AG08395 (cell line): ENCODE results near the gene LYSMD3.

ENCODE experiments used
- DNase-seq: peaks from one replicate; pipeline ENCODE4 v3.0.0; 2012; ENCODE audit warnings: mixed read lengths, low spot score

LYSMD3 gene

DNA sequence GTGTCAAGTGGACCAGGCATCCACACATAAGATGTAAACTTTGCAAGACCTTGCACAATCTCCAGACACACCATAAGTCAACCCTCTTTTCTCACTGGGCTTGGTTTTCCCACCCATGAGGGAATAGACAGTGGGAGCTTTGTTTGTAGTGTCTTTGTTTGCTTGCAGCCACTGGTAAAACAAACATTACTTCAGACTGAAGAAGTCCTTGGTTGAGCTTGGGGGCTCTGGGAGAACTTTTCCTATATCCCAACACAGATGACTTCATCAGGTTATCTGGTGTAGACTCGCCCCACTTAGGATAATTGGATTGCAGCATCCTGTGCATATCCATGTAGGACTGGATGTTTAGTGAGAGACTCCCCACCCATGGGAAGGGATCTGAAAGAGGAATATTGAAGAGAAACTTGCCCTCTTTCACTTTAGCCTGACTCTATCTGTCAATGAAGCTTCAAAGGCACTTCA, 17.7 kb upstream of the LYSMD3 start:
- DNase-seq: no peak

DNA sequence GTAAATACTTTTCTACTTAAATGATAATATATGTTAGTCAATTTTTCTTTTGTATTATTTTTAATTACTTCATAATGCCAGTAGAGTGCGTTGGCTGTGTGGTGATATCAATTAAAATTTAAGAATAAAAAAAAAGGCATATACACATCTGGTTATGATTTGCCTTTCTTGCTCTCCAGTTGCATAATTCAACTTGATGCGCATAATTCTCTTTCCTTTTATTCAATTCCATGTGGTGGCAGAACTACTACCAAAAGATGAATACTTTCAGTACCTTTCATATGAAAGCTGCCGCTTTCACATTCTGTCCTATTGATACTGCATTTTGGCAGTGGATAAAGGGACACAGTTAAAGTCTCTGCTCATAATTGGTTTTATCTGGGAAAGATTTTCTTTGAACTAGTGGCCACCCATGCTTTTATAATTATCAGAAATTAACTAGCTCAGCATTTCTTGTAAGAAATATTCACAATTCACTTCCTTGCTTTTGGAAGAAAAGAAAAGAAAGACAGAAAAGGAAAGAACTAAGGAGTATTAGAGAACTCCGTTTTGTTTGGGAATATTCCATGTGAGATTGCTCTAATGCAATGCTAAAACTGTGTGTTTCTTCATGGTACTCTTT, 16.9 kb upstream of the LYSMD3 start:
- no peak for DNase-seq

DNA sequence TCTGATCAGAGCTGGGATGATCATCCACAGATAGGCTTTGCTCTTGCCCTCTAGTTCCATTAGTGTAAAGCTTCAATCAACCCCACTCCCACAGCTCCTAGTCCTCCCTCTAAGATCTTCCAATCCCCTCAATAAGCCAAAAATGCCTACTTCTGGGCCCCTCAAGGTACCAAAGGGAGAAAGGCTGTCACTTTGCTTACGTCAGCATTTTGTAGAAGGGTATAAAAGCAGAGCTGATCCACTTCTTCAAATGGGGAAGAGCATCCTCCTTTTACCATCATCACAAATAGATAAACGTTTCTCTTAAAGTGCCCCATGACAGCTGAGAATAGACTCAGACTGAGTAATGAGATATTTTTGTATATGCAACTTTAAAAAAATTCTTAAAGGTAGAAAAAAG, 16.1 kb upstream of the LYSMD3 start:
- no peak for DNase-seq

DNA sequence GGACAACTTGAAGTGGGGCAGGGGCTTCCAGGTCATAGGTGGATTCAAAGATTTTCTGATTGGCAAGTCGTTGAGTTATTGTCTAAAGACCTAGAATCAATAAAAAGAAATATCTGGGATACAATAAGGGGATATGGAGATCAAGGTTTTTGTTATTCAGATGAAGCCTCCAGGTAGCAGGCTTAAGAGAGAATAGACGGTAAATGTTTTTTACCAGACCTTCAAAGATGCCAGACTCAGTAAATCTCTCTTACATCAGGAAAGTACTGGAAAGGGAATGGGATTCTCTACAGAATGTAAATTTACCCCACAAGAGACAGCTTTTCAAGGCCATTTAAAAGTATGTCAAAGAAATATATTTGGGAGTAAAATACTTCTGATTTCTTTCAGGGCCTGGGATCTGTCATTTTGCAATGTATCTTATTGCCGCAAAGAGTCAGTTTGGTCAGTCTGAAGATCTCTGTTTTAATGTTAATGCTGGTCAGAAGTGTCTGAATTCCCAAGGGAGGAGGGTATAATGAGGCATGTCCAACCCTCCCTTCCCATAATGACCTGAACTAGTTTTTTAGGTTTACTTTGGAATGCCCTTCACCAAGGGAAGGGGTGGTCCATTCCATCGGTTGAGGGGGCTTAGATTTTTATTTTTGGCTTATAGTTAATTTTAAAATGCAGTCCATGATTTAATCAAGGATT, 13.6 kb upstream of the LYSMD3 start:
- no peak for DNase-seq

DNA sequence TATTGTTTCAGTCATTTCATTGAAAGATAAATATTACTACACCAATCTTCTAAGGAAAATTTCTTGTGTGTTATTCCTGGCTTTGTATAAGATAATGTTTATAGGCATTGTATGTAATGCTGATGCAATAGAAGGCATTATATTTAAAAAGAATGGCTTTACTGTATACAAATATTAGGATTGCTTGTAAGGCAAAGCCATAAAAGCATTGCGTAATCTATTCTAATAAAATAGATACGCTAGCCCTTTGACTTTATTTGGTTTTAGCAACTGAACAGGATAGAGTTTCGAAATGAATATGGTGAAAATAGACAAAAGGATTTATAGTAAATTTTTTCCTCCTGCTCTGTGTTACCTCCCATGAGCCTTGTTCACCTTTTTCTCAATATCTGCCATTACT, 5.5 kb upstream of the LYSMD3 start:
- no peak for DNase-seq

DNA sequence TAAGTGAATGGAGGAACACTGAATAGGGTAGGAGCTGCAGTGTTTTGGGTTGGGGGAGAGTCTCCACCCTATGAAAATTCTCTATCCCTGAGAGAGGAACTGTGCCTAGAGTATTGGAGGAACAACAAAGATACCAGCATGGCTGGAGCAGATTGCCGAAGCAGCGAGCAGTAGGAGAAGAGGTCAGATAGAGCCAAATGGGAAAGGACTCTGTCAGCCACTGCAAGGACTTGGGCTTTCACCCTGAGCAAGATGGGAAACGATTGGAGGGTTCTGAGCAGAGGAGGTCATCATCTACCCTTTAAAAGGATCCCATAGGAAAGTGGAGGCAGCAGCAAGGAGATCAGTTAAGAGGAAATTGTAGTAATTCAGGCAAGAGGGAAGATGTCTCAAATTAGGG, 4.4 kb upstream of the LYSMD3 start:
- no peak for DNase-seq

DNA sequence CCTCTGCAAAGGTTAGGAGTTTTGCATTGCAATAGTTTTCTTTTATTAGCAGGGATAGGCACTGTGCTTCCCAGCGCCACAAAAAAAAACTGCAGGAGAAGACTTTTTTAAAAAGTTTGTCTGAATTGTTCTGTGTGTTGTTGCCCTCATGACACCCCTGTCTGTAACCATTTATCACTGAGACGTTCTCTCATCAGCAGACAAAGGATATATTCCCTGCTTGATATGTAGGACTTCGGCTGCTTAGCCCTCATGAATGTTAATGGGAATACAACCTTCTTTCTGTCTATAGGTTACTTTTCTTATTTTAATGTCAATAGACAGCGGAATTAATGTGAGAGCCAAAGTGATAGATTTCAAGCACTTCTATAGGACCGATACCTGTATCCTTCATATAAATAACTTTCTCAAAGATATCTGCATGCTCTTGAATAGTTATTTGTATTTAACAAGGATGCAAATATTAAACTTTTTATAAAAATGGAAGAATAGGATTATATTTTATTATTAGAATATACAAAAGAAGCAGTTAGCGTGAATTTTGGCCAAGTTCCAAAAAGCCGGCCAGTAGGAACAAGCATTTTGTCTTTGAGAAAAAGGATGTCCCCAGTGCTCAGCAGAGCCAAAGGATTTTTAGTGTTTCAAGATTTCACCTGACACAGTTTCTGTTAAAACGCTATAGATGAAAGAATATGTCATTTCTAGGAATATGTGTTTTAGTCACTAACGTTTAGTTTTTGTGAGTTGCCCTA, 1.5 kb upstream of the LYSMD3 start:
- DNase-seq: no peak

DNA sequence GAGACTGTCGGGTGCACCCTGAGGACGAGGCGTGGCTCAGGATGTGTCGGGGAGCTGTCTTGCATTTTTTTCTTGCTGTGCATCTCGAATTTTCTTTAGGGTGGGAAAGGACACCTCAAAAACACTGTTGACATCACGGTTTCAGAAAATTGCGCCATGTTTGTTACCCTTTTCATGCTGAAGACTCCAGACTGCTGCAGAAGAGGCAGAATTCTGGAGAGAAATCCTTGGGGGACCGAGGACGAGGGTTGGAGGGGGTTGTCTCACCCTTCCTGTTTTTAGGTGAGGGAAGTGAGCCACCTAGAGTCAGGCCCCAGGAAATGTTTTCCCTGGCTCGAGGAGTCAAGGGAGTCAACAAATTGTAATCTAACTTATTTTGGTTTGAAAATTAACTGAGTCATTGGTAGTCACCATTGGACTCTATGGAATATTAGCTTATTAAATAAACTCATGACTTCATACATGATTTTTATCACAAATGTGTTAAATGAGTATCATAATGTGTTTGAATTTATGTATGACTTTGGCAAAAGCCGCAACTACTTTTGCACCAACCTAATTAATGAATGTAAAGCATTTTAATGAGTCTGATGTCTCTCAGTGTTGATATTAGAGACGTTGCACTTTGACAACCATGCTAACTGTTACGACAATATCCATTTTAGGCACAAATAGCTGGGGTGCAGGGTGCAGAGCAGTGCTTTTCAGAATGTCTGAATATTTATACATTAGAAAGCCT, 724 bp upstream of the LYSMD3 start:
- peak; percentile 79 for DNase-seq

DNA sequence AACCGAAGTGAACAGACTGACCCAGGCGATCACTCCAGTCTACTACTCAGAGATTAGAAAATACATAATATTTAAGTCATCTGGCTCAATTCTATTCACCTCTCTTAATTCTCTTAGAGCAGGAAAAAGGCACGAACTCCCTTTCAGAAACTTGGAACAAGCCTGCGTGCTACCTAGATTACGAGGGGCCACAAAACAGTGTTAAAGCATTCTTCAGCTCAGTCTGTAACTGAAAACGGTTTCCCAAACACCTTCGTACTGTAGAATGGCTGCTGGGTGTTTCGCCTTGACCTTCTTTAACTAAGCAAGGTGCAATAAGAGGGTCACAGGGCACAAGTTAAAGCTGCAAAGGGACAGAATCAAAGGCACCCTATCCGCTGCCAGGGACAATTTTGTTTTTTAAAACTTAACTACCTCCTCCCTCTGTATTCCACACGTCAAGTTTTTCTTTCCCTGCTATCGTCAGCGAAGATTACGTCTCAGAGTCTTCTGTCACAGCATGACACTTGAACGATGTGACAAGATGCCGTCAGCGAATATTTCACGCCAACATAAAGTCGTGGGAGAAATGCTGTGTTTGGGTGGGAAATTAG, 687 bp downstream of the LYSMD3 start:
- peak; percentile 5 for DNase-seq

DNA sequence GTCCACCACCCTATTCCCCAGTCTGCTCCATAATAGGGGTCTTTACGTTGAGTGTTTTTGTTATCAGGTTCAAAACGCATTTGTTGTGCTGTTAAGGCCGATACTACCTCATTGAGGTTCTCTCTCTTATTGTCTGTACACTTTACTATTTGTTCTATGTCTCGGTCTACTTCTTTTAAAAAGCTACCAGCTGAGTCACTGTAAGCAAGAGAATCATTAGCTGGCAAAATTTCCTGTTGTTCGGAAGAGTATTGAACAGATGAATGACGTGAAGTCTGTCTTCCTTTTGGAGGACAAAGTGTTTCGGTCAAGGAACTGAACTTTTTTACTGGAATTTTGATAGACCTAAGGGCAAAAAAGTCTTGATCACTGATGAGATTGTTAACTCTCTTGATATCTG, 10.3 kb downstream of the LYSMD3 start:
- DNase-seq: no peak

DNA sequence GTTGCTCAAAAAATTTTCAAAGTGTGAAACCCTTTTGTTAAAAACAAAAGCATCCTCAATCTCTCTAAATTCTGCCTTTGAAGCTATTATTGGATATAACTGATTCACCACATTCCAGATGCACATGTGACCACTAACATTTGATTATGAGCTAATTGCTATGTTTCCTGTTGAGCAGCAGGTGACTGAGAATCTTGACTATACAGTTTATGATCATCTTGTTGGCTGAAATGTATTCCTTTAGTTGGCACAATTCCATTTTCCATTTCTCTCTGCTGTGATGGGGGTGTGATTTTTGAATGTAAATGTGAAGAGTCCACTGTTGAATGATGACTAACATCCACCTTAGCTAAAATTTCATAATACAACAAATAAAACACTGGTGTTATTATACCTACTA, 10.7 kb downstream of the LYSMD3 start:
- DNase-seq: peak; percentile 32

DNA sequence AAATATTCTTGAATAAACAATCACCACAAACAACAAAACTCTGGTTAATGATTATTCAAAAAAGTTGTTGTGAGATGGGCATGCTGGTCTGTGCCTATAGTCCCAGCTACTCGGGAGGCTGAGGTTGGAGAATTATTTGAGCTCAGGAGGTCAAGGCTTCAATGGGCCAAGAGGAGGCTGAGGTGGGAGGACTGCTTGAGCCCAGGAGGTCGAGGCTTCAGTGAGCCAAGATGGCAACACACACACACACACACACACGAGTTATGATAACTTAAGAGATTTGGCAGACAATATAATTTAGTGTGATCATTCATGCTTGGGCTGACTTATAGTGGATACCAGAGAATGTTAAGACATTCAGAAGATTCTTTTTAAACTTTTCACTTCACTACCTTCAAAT, 14.9 kb downstream of the LYSMD3 start:
- DNase-seq: no peak

DNA sequence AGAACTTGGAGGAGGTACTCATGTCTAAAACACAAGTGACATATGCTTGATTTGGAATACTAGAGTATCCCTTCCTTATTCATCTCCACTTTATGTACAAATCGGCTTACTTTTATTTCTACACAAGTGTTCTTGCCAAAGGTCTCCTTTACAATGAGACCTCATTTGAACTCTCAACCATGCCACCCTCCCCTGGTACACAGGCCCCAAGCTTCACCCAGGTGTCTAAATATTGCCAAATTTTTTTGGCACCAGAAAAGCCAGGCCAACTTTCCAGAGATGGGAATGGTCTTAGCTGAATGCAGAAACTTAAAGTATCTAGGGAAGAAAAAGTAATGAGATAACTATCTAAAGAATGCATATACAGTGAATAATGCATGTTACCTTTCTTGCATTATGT, 18.9 kb downstream of the LYSMD3 start:
- DNase-seq: no peak

DNA sequence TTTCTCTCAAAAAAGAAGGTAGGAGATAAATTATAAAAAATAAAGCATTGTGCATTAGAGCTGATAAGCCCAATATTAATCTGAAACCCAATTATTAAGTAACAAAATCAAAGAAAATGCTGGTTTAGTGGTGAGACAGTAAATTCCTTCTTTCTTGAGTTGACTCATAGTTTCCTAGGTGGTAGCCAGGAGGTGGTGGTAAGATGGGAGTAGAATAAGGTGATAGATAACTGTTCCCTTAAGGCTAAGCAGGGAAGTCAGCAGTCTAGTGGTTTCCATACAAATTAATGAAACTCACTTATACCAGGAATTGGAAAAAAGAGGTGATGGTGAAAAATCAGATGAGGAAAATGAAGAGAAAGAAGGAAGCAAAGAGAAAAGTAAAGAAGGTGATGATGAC, 23.2 kb downstream of the LYSMD3 start:
- DNase-seq: no peak

DNA sequence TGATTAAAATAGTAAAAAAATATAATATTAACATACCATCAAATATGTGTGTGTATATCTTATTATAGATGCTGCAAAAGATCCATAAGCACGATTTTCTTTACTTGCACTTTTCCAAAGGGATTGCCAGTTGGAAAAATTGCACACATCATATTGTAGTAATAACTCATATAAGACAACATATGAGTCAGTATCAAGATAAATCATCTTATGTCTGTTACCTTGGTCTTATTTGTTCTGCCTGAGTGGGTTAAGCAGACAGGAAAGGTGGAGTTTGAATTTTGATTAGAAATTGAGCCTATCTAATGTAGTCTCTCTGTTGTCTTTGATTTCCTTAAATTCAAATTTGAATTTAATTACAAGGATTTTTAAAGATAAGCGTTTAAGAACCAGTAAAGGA, 24.6 kb downstream of the LYSMD3 start:
- no peak for DNase-seq

DNA sequence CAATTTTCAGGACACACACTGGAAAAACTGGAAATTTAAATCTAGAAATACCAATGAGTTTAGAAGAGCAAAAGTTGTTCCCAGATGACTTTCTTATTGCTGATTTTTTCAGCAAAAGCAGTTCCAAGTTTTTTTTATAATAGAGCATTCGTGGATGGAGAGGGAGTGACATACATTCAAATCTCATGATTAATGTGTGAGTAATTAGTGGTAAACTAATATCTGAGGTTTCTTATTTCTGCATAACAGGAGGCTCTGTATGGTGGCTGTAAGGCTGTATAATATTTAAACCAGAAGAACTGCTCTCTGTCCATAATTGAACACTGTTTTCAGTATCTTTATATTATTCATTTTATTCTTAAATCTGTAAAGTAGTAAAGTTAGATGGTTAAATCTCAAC, 25.8 kb downstream of the LYSMD3 start:
- no peak for DNase-seq

DNA sequence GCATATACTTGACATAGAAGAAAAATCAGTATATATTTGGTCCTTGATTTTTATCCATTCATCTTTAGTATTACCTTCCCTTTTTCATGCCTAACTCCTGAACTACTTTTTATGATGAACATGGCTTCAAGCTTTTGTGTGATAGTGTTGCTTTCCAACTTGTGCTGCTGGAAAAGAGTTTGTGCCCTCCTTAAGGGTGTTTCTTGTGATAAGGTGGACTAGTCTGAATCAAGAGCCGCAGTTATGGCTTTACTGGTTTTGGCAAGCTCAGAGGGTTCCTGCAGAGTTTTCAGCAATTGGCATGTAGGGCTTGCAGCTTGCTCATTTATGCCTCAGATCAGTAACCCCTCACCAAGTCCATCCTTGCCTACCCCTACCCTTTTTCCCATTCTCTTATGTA, 34.2 kb downstream of the LYSMD3 start:
- no peak for DNase-seq

DNA sequence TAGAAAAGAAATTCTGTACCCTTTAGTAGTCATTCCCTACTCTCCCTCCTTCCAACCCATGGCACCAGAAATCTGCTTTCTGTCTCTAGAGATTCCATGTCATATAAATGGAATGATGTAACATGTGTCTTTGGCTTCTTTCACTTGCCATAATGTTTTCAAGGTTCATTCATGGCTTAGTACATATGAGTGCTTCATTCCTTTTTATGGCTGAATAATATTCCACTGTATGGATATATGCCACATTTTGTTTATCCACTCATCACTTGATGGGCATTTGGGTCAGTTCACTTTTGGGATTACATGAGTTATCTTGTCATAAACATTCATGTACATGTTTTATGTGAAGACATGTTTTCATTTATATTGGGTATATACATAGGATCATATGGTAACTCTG, 35.3 kb downstream of the LYSMD3 start:
- no peak for DNase-seq

DNA sequence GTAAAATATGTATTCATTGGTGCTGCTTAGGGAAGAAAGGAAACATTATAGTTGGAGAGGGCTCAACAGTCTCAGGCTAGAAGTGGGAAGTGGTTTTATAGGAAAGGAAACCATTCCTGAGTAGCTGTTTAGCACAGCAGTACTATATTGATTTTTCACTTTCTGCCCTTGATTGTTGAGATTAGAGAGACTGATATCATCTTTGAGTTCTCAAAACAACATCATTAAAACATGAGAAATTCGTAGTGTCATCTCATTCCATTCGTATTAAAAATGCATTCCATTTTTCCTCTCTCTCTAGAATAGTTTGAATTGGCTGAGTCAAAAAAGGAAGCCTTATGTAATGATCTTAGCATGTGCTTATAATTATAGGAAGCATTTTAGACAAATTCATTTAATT, 40.6 kb downstream of the LYSMD3 start:
- DNase-seq: peak; percentile 62

DNA sequence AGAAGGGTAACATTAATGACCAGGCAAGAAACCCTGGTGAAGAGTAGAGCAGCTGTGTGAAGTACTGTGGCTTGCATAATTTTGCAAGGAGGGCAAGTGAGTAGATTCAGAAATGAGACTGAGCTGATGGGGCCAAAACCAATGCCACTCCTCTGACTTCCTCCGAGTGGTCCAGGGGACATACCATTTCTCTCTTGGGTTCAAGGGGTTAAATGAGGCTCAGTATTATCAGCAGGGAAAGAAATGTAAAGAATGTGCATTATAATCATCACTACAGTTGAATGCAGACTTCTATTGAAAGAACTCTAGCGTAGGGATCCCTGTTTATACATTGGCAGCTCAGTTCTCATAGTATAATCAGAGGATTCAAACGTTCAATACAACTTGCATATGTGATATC, 44.8 kb downstream of the LYSMD3 start:
- DNase-seq: no peak

DNA sequence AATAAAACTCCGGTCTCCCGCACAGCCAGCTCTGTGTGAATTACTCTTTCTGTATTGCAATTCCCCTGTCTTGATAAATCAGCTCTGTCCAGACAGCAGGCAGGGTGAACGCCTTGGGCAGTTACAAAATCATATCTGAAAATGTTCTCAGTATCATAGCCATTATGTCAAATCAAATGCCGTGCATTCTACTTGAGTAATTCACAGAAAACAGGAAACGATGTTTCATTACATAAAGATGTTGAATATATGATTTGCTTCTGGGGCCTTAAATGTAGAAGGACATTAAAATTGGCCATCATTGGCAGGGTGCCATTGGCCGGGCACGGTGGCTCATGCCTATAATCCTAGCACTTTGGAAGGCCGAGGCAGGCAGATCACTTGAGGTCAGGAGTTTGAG, 46.2 kb downstream of the LYSMD3 start:
- DNase-seq: no peak

DNA sequence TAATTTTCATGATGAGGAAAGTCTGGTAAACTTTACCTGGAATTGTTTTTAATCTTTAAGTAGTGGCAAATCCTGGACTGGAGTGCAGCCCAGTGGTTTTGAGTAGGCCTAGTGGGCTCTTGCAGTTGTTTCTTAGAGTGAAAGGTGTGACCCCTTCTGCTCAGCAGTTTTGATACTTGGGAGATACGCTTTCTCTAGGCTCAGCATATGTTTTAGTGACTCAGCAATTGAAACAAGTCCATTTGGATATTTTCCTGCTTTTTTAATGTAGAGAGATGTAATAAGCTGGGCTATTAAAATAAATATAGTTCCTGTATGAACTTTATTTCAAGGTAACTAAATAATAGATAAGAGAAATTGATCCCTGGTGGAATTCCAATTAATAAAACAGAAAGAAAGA, 48.7 kb downstream of the LYSMD3 start:
- no peak for DNase-seq
